ENCODE results near the gene AMBRA1. TPM values are rescaled to one million over a fixed set of nuclear protein-coding genes. Genes with fewer than 3 reads are reported as not detected.

Gene AMBRA1
- polyA plus RNA-seq, 10 donors: 10.4 to 14.6 (median 11.8) TPM

DNA sequence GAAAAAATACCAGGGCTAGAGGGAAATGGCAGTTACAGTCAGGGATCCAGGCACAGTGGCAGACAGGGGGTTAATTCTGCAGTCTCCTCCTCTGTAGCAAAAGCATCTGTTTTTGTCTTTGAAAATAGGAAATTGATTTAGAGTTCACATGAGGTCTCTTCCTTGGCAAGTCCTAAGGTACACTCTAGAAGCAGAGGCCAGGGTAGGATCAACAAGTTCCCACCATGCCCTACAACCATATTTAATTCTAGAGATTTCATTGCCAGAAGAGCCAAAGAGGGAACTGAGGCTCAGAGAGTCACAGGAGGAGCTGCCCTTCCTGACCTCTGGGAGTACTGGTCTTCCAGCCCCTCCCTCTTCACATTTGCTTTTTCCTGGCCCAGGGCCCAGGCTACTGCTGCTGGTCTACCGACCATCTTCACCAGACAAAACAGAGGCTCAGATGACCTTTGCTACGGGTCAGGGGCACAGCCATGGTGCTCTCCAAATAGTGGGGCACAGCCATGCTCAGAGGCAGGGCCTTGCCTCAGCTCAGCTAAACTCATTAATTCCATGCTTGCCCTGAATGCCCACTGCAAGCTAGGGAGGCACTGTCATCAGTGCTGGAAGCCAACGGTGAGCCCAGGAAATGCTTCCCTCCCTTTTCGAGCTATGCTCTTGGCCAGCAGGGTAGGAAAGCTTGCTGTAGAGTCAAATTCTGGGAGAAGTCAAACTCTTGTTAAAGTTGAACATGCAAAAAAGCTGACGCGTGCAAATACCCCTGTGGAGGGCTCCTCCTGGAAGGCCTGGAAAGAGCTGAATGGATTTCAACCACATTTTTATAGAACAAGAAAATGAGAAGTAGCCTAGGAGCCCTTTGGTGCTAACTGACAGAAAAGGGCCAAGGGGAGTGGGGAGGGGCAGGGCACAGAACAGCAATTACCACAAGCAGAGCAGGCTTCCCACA is 190.6 kb downstream of the AMBRA1 start:
- DNase-seq: peak in 1 of 3 donors; percentile 32

DNA sequence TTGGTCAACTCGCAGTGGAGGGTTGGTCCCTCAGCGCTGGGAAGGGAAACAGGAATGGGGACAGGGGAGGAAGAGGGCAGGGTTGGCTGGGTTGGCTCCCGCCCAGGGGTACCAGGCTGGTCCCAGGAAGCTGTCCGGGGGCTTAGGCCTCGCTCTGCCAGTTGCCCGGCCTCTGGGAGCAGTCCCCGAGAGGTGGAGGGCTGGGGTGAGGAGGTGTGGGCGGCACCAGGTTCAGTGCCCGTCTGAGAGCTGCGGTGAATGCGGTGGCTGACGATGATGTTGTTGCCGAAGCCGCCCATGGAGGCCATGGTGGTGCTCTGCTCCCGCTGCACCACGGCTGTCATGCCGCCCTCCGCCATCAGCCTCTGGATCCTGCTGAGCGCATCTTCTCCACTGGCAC is 196.3 kb downstream of the AMBRA1 start:
- DNase-seq: no peak

- DNase-seq: no peak
These were observed 200.1 kb downstream of the AMBRA1 start for GRCh38 chr11:46393759-46394158.

GRCh38 chr11:46393231-46393616 is 200.6 kb downstream of the AMBRA1 start:
- no peak for DNase-seq

DNA sequence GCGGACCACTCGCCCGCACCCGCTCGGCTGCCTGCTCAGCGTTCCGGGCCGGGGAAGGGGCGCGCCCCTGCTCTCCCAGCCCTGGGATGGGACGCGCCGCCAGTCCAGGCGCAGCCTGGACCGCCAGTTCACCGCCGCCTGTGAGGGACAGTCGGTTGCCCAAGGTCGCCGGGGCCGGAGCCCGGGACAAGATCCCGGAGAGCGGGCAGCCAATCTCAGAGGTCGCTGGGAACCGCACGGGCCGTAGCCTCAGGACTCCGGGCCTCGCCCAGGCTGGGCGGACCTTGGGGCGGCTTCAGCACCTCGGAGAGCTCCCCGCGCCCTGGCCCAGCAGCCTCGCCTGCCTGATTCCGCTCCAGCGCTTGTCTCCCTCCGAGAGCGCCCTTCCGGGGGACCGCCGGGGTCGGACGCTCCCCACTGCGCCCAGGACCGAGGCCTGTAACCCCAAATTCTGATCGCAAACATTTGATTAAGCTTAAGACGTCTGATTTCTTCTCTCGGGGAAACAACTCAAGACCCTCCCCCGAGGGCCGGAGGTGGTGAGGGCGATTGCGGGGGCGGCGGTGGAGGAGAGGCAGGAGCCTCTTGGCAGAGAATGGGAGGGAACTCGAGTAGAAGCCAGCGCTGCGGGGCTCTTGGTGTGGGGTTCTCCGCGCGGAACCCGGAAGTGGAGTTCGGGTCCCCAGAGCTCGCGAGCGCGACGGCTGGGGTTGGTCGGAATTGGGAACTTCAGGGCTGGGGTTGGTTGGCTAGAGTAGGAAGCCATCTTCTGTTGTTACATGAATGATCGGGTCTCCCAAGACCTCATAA is 201.2 kb downstream of the AMBRA1 start:
- peak; percentile 77 to 95 (median 91) for DNase-seq

GRCh38 chr11:46391578-46392420 is 202.0 kb downstream of the AMBRA1 start, which contains the start of gene CHRM4:
TSS of gene CHRM4 (minus strand) at chr11:46391776. CDS start at chr11:46386557, 5,219 bp downstream.
- peak in 1 of 3 donors; percentile 58 for DNase-seq

DNA sequence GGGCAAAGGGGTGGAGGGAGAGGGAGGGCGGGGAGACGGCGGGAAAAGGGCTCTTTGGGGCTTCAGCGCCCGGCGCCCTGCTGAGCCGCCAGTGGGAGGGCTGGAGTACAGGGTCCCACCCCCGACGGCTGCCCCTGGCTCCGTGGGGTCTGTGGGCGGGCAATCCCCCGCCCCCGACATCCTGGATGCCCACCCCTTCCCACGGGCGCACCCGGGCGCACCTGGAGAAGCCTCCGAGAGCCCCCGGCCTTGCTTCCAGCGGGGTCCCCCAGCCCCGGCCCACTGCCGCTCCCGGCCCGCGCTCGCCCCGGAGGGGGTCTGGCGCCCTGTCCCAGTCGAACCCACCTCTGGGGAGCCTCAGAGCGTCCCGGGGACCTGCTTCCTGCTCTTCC is 202.6 kb downstream of the AMBRA1 start:
- no peak for DNase-seq

GRCh38 chr11:46390331-46391171 is 203.3 kb downstream of the AMBRA1 start:
- no peak for DNase-seq

- peak in 2 of 3 donors; percentile 37 to 81 for DNase-seq
These were observed 204.1 kb downstream of the AMBRA1 start for GRCh38 chr11:46389450-46390330.

DNA sequence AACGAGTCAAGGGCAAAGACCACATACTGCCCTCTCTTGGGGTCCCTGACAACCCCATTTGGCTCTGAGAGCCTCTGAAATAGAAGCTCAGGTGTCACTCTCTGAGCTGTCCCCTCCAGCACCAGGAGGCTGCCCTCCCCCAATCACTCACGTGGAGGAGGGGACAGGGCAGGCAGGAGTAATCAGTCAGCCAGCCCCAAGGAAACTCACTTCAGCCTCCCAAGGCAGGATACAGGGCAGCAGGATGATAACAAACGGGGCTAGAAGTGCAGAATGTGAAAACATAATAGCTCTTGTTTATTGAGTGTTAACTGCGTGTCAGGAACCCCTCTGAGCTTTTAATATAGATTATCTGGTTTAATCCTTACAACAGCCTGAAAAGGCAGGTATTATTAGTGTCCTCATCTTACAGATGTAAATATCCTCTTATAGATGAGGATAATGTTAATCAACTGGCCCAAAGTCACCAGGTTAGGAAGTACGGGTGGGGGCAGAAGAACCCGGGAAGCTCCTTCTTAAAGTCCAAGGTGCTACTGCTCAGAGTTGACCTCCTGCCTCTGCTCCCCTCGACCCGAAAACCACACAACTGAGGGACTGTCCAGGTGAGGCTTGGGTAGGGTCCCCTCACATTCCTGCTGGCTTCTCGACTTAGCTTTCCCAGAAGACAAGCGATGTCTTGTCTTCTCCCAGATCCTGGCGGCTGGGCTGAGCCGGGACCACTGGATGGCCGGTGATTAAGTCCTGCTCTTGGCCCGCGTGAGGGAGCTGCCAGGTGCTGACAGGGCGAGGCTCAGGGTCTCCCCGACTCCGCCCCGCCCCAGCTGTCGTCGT is 205.0 kb downstream of the AMBRA1 start:
- no peak for DNase-seq

GRCh38 chr11:46387919-46388618 is 205.8 kb downstream of the AMBRA1 start:
- DNase-seq: no peak

- no peak for DNase-seq
These were observed 206.4 kb downstream of the AMBRA1 start for GRCh38 chr11:46387456-46387855.

DNA sequence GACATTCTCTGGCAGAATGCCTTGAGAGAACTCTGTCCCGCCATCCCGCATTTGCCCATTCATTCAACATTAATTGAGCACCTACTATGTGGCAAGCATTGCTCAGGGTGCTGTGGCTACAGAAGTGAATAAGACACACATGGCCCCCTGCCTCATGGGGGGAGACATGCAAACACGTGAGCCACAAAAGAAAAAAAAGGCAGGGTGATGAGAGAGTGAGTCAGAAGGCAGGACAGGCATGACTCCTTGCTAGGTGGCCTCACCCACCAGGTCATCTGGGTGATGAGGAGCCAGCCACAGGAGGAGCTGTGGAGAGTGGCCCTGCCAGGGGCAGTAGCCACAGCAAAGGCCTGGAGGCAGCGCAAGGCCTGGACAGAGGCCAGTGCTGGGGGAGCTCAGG is 207.1 kb downstream of the AMBRA1 start:
- no peak for DNase-seq

GRCh38 chr11:46386005-46386578 is 207.7 kb downstream of the AMBRA1 start:
- DNase-seq: no peak

DNA sequence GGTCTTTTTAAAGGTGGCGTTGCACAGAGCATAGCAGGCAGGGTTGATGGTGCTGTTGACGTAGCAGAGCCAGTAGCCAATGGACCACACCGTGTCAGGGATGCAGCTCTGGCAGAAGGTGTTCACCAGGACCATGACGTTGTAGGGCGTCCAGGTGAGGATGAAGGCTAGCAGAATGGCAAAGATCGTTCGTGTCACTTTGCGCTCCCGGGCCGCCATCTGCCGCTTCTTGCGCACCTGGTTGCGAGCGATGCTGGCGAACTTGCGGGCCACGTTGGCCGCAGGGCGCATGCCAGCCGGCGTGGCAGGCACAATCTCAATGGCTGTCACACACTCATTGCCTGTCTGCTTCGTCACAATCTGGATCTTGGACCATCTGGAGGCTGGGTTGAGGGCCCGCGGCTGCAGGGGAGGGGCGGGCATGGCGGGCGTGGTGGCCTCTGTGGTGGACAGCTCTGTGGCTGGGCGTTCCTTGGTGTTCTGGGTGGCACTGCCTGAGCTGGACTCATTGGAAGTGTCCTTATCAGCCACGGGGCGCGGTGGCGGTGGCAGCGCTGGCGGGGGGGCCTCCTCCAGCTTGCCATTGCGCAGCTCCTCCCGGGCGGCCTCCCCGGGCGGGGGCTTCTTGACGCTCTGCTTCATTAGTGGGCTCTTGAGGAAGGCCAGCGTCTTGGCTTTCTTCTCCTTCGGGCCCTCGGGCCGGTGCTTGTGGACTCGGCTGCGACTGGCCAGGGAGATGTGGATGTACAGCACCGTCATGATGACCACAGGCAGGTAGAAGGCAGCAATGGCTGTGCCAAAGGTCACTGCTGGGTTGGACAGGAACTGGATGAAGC is 208.4 kb downstream of the AMBRA1 start:
- no peak for DNase-seq

DNA sequence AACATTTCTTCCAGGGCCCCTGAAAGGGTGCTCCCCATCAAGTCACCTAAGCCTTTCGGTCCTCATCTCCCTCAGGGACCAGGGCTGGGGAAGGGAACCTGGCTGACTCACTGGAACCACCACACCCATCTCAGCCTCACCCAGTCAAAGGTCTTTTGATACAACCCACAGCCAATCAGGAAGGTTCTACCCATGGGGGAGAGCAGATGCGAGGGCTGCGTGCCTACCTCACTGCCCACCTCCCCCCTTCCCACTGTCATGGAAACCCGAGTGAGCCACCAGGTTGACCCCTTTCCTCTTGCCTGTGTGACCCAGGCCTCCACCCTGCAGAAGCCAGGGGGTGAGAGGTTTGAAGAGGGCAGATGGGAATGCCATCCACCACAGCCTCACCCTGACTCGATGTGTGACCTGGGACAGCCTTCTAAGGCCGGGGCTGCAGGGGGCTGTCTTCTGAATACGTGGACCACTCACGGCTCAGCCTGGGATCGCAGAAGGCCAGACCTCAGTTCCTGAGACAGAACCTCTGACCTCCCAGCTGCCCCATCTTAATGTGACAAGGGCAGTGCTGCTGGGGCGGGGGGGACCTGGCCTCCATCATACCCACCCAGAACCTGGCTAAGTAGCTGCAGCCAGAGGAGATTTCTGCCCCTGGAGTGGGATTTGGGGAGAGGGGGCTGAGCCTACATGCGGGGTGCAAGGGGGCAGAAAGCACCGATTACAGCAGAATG is 209.7 kb downstream of the AMBRA1 start:
- no peak for DNase-seq
